ENCODE measurements around the gene VGLL4.

- no peak for TF ChIP-seq CTCF (IDR thresholded peaks at IDR 0.05)
- no peak for TF ChIP-seq KDM5A (IDR thresholded peaks at IDR 0.05)
- TF ChIP-seq RAD21 (conservative IDR thresholded peaks at IDR 0.05 in 1 of 2, IDR thresholded peaks at IDR 0.05 in 1 of 2) = no peak
- no peak for TF ChIP-seq E2F6 (IDR thresholded peaks at IDR 0.05; ENCODE audit: borderline replicate concordance, low read depth)
- no peak for TF ChIP-seq CEBPB (IDR thresholded peaks at IDR 0.05)
- TF ChIP-seq PHF8 (IDR thresholded peaks at IDR 0.05; ENCODE audit: borderline replicate concordance, low read depth) = no peak
- TF ChIP-seq HOXA7 (CRISPR knock-in tag; IDR thresholded peaks at IDR 0.05) = no peak
- TF ChIP-seq REST (IDR thresholded peaks at IDR 0.05) = no peak
- no peak for TF ChIP-seq POLR2A (IDR thresholded peaks at IDR 0.05; ENCODE audit: low read length)
- TF ChIP-seq SMC3 (IDR thresholded peaks at IDR 0.05) = no peak
- TF ChIP-seq POLR2AphosphoS2 (conservative IDR thresholded peaks at IDR 0.05; ENCODE audit: low read length) = no peak
- no peak for TF ChIP-seq NR3C1 (IDR thresholded peaks at IDR 0.05)
These were observed 86.7 kb downstream of the VGLL4 start for GRCh38 chr3:11556851-11557644.

All from A549 (cell line).